SH-SY5Y (cell line): ENCODE data around the gene MIB2.

ENCODE experiments used
- GATA2 ChIP-seq: IDR thresholded peaks from 2 replicates; pipeline ENCODE4 v1.6.1; 2011; ENCODE audit warnings: mild to moderate bottlenecking, low read depth, low read length
- GATA3 ChIP-seq: IDR thresholded peaks from 2 replicates; pipeline ENCODE4 v1.6.1; 2011; ENCODE audit warnings: low read depth, mild to moderate bottlenecking, low read length, moderate library complexity

MIB2 gene

DNA sequence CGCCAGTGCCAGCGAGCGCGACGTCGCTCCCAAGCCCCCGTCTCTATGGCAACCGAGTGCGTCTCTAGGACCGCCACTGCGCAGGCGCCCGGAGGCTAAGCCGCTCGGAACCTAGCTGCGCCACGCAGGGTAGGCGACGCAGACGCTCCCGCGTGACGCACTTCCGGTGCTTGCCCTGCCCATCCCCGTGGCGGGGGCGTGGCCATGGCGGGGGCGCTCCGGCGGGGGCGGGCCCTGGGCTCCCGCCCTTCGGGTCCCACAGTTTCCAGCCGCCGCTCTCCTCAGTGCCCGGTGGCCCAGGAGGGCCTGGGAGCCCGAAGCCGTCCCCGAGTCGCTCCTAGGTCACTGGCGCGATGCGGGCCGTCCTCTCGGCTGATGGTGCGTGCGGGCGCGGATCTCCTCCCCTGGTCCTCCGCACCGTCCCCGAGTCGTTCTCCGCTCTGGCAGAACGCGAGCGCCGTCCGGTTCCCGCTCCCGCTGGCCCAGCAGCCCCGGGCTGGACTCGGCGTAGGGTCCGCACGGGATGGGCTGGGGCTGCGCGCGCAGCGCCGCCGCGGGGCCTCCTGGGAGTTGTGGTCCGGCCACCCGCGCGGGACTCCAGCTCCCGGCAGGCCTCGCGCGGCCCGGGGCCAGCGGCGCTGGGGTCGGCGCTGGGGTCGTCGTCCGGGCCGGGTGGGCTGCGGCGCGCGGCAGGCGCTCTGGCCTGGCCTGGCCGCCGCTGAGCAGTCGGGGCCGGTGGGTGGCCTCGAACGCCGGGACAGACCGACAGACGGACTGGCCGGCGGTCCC is at the start of gene MIB2:
Gene MIB2, plus strand, starts transcription at position 245 of the 789 bp plus-strand sequence. CDS start 7,953 bp downstream, outside the sequence.
- TF ChIP-seq GATA2 (no peak), GATA3 (no peak)

DNA sequence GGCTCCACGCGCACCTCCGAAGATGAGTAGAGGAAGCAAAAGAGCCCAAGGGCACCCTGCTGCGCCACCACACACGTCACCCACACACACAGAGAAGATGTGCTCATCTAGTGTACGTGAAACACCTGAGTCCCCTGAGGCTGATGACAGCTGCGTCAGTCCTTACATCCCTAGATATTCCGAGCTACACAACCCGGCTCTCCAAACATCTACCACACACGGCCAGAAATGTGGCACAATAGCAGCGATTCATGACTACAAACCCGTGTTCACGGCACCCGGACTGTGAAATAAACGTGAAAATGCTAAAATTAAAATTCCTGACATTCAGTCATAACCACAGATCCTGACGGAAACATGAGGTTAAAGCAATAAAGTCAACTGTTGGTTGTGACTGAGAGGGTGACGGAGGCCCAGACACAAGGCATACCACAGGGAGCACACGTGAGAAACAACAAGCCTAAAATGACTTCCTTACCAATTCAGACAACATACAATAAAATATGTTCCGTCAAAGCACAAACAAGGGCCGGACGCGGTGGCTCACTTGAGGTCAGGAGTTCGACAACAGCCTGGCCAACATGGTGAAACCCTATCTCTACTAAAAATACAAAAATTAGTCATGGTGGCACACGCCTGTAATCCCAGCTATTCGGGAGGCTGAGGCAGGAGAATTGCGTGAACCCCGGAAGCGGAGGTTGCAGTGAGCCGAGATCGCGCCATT is 48.0 kb upstream of the MIB2 start:
- TF ChIP-seq GATA2 (no peak), GATA3 (no peak)

DNA sequence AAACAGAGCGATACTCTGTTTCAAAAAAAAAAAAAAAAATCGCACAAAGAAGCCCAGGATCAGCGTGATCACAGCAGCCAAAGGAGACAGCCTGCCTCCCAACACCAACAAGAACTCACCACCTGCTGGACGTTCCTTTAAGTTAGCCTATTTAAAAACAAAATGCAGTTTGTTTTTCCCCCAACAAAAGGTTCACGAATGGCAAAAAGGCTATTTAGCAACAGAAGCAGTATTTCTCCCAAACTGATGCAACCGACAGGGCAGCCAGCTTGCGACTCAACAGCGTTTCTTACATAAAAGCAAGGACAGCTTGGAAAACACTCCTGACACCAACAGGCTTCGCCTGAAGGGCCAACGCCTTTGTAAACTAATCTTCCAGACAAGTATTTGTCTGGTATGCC is 47.4 kb upstream of the MIB2 start:
- TF ChIP-seq GATA3 (no peak), GATA2 (no peak)

DNA sequence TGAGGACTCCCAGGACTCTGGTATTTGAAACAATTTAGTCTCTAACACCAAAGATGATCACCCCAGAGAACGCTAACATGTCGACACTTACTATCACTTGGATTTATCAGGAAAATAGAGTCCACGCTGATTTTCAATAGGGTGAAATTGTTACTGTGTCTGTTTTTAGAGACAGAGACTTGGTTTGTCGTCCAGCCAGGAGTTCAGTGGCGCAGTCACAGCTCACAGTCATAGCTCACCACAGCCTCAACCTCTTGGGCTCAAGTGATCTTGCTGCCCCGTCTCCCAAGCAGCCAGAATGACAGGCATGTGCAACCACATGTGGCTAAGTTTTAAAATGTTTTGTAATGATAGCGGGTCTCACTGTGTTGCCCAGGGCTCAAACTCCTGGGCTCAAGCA is 46.0 kb upstream of the MIB2 start:
- TF ChIP-seq GATA3 (no peak), GATA2 (no peak)

DNA sequence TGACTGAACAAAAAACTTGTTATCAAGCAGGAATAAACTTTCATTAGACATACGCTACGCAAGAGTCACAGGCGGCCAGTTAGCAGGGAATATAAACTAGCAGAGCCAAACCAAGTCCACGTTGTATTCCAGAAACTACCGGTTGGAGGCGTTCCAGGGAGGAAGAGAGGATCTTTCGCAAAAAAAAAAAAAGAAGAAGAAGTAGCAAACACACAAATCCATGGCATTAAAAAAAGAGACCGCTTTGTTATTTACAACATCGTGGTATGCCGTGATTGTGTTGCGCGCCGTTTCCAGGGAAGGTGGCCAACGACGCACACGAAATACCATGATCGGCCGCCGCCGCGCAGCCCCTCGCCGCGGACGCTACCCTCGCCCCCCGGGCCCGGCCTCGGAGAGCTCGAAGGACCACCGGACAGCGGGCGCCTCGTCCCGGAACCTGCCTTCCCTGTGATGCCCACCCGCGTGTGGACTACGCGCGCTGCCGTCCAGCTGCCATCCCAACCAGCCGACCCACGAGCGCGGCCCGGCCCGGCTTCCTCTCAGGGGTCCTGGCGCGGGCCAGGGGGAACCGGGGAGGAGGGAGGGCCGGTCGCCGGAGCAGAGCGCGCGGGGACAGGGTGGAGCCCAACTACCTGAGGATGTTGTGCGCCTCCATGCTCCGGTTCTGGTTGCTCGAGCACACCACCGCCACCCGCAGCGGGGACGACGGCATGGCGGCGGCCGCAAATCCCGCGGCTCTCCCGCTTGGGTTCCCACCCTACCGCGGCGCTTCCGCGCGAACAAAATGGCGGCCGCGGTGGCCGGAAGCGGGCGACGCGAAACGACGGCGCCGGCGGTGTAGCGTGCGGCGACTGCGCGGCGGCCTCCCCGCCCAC is 41.2 kb upstream of the MIB2 start:
- TF ChIP-seq GATA2 (no peak), GATA3 (no peak)

DNA sequence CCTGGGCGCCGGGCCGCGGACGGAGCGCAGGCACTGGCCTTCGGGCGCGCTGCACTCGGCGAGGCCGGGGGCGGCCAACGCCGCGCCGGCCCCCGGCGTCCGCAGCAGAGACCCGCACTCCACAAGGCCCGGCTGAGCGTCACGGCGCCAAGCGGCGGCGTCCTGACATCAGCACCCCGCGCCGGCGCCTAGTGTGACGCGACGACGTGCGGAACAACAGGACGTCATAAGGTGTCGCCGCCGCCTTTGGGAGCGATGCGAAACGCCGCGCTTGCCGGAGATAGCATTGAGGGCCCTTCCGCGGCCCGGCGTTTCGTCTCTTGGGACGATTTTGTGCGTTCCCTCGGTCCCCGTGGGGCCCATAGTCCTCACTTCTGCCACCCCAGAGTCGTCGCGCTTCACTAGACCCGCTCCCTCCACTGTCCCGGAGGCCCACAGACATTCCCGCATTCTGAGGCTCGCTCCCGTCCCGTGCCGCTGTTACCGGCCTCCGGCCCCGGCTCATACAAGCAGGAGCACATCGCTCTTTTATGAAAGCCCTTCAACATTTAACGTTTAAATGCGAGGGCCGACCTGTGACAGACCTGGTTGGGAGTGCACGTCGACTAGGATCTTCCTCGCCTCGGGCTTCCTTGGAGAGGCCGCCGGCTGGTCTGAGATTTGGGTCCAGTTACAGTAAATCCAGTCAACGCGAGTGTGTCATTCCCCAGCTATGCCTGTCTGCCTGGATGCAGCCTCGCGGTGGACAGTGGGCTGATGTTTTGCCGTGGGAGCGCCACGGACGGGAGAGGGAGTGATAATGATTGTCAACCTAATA is 40.4 kb upstream of the MIB2 start, which contains the start of gene SSU72:
Gene SSU72, minus strand, starts transcription at position 143 of the 817 bp plus-strand sequence. CDS start 306 bp downstream, outside the sequence.
- TF ChIP-seq GATA2 (no peak), GATA3 (no peak)

DNA sequence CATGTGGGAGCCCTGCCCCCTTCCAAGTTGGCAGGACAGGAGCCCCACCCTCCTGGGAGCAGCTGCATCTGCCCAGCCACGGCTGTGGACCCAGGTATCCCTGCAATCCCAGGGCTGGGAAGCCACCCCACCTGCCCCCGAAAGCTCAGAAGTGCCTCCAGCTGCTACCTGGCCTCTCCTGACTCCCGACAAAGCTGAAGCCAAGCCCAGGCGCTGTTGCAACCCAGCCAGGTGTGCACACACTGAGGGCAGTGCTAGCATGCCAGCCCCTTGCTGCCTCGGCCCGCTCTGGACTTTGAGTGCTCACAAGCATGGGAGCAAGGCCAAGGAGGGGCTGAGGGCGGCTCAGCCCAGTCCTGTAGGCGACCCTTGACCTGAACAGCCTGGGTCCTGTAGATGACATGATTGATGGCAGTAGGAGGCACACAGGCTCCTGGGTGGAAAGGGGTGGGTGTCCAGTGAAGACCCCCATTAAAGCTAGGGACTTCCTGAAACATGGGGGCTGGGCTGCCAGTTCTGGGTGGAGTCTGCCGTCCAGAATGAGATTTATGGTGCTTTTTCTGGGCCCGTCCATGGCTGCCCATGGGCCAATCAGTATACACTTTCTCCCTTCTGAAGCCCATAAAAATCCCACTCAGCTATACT is 37.8 kb upstream of the MIB2 start:
- TF ChIP-seq GATA2 (no peak), GATA3 (no peak)

DNA sequence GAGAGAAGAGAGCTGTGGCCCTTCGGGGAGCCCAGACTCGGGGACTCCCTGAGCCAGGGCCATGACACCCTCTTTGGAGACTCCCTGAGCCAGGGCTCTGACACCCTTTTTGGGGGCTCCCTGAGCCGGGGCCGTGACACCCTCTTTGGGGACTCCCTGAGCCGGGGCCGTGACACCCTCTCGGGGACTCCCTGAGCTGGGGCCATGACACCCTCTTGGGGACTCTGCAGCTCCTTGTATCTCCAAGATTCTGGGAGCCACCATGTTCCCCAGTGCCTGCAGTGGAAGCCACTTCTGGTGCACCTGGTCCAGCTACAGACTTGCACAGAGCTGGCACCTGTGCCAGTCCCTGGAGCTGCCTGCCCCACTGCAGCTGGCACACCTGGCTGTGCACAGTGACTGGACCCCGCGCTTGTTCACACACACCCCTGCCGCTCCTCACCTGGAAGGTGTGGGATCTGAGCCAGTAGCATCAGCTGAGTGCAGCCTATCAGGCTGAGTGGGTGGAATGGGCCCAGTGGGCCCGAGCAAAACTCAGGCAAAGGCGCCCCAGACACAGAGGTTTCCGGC is 36.8 kb upstream of the MIB2 start:
- TF ChIP-seq GATA2 (no peak), GATA3 (no peak)

DNA sequence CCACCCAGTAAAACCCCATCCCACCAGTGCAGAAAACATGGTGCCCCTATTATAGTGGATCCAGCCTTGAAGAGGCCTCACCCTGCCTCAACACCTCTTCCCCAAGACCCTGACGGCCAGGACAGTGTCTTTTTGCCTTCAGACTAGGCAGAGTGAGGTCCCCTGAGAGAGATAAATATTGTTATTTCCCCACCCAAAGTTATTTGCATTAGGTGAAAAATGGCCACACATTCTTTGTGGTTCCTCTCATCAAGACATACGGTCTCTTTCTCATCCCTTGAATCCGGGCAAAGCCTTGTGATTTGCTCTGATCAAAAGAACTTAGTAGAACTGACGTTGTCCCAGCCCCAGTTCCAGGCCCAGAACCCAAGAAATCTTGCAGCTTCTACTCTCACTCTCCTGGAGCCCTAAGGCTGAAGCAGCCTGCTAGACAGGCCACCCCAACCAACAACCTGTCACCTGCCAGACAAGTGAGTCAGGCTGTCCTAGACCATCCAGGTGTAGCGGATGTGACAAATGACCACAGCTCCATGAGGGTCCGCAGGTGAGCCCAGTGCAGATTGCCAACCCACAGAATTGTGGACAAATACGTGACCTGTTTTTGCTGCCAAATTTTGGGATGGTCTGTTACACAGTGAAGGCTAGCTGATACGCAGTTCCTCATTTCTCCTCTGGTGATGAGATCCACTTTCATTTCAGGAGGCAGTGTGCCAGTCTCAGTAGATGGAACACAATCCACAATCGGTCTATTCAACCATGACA is 32.5 kb upstream of the MIB2 start:
- no peak for TF ChIP-seq GATA2
- no peak for TF ChIP-seq GATA3

DNA sequence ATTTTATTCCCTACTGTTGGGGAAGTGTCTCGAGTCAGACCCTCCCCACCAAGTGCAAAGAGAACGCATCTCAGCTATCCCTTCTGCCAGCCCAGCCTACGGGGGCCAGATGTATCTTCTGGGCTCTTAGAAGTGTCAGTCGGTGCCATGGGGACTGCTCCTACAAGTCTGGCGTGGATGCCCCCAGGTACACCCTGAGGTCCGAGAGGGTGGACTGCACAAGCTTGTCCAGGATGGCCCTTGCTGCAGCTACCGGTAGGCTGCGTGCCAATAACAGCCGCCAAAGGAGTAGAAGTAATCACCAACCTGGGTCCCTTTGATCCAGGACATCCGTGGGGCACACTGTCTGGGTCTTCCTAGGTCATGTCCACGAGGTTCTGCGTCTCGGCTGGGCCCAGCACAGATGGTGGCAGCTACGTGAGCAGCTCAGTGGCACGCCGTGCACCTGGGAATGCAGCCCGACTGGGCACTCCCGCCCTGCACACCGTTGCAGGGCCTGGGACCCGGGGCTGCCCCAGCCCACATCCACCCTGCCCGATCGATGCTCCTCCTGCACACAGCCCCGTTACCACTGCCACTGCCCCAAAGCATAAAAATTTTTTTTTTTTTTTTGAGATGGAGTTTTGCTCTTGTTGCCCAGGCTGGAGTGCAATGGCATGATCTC is 31.8 kb upstream of the MIB2 start:
- TF ChIP-seq GATA2 (no peak), GATA3 (no peak)

DNA sequence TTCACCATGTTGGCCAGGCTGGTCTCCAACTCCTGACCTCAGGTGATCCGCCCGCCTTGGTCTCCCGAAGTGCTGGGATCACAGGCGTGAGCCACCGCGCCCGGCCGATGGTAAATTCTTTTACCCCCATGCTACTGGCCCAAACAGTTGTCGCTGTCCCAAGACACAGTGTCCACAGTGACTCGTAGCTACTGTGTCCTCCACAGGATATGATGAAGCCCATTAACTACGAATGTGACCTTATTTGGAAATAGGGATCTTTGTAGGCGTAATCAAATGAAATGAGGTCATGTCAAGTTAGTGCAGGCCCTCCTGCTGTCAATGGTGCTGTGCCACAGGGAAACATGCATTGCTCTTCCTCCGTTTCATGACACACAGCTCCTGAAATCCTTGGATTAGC is 23.8 kb upstream of the MIB2 start:
- TF ChIP-seq GATA3 (no peak), GATA2 (no peak)
